Esophagus squamous epithelium (tissue), 5 donors: ENCODE measurements around the gene BPIFB4. TPM values are rescaled to one million over a fixed set of nuclear protein-coding genes. Genes with fewer than 3 reads are reported as not detected.

ENCODE experiments used
- DNase-seq: peaks from one replicate; lab custom pipeline; 2025; lab: John Stamatoyannopoulos, UW
- H3K27ac ChIP-seq, 4 donors: fragments of 200-600 bp; sonication (generic); one replicate each; pipeline ENCODE4 v1.5.1; 2016 to 2019; ENCODE audit warnings: mild to moderate bottlenecking in 1 of 4
- H3K27me3 ChIP-seq, 4 donors: fragments of 200-600 bp; sonication (generic); 1 replicate in 3 of 4; 2 replicates in 1 of 4; pipeline versions ENCODE4 v1.5.1 to v1.6.0; 2017 to 2021; ENCODE audit warnings: antibody characterized with exemption in 1 of 4
- H3K36me3 ChIP-seq, 3 donors: fragments of 200-600 bp; sonication (generic); one replicate each; pipeline ENCODE4 v1.5.1; 2016 to 2019
- H3K4me1 ChIP-seq, 3 donors: fragments of 200-600 bp; sonication (generic); one replicate each; pipeline ENCODE4 v1.5.1; 2017 to 2019
- H3K4me3 ChIP-seq, 4 donors: fragments of 200-600 bp; sonication (generic); 1 replicate in 3 of 4; 2 replicates in 1 of 4; pipeline ENCODE4 v1.5.1; 2016 to 2019; ENCODE audit warnings: mild to moderate bottlenecking in 2 of 4, moderate library complexity in 1 of 4
- H3K9me3 ChIP-seq, 3 donors: fragments of 200-600 bp; sonication (generic); one replicate each; pipeline ENCODE4 v1.5.1; 2016 to 2019
- POLR2A ChIP-seq, 4 donors: fragments of 450-650 bp; IDR thresholded peaks; one replicate each; pipeline ENCODE4 v1.6.1; 2017; ENCODE audit warnings: antibody characterized with exemption in 4 of 4, mild to moderate bottlenecking in 4 of 4, moderate library complexity in 3 of 4
- WGBS, 2 donors: methylation state at CpG; one replicate each; pipeline ENCODE4 v1.1.5; 2018; 5-methylcytosine and 5-hydroxymethylcytosine counted together
- intact Hi-C: fragments of 100-400 bp; cut with DNase I; formaldehyde crosslinking; loops from one replicate; pipeline ENCODE4 v1.15.0; 2022
- total RNA-seq, 4 donors: library from RNA; depleted of rRNA; stranded (reverse); fragments of >200 nt; gene quantifications; one replicate each; pipeline ENCODE4 v1.1.0, GENCODE V29; 2016
- TF ChIP-seq, protein P1 (sequence below), 6 experiments: fragments of 450-650 bp in 4 of 6; fragments of 200-600 bp in 2 of 6; sonication (generic) in 2 of 6; IDR thresholded peaks; one replicate each; pipeline ENCODE4 v1.5.1; 2016 to 2019; ENCODE audit warnings: antibody characterized with exemption in 6 of 6, mild to moderate bottlenecking in 4 of 6, moderate library complexity in 4 of 6
- donor health status: DM: yes; HTN: yes; CAD: no.

The BPIFB4 gene
- total RNA-seq, 4 donors from 2014 or later, result not detected

DNA sequence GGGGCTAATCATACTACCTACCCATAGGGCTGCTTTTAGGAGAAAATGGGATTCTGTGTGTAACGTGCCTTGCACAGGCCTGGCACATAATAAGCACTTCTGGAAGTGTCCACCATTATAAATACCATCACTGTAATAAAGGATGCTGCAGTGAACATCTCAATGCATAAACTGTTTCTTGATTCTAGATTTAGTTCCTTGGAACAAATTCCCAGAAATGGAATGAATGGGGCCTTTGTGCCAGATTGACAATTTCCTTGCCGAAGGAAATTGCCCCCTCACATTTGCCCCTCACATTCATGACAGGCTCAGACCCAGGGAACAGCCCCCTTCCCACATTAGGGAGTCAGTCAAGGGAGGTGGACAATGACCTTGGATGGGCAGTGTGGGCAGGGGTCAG lies 29.2 kb downstream of the BPIFB4 start:
- Histone ChIP-seq H3K36me3 (no peaks in the 10 kb centered on the region), H3K4me1 (peaks cover 0 to 8% (median 0%) of the 10 kb centered on the region in 3 donors)
- WGBS, 2 donors, result 50 to 100% methylated on average over 1 of the region's 2 CpGs

DNA sequence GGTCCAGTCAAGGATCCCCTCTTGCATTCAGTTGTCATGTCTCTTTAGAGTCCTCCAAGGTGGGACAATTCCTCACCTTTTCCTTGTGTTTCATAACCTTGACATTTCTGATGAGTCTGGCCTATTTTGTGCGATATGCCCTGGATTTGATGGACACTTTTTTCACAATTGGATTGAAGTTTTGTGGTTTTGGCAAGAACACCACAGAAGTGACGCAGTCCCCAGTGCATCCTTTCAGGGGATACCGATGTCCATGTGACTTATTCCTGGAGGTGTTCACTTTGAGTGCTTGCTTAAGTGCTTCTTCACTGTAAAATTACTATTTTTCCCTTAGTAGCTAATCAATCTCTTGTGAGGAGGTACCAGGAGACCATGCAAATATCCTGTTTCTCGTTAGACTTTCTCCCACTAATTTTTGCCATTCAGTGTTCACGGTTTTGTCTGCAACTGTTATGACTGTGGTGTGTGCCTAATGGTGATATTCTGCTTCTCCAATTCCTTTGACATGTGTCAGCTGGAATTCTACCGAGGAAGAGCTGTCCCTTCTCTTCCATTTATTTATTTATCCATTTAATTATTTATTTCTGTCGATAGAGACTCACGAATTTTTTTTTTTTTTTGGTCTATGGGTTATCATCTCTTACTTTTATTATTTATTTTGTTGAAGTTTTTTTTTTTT lies 30.8 kb downstream of the BPIFB4 start:
- Histone ChIP-seq H3K27ac (no peak overlapping the region), H3K9me3 (no peaks in the 10 kb centered on the region), H3K4me1 (peaks cover 0 to 9% (median 0%) of the 10 kb centered on the region in 3 donors), H3K27me3 (peaks cover 0 to 8% (median 0%) of the 10 kb centered on the region in 4 donors), H3K36me3 (no peaks in the 10 kb centered on the region), H3K4me3 (no peak overlapping the region)
- WGBS, 2 donors, result 71 to 79% methylated on average over 8 of the region's 8 CpGs
- no peak for TF ChIP-seq POLR2A (IDR thresholded peaks at IDR 0.05)
- TF ChIP-seq, protein P1, sequence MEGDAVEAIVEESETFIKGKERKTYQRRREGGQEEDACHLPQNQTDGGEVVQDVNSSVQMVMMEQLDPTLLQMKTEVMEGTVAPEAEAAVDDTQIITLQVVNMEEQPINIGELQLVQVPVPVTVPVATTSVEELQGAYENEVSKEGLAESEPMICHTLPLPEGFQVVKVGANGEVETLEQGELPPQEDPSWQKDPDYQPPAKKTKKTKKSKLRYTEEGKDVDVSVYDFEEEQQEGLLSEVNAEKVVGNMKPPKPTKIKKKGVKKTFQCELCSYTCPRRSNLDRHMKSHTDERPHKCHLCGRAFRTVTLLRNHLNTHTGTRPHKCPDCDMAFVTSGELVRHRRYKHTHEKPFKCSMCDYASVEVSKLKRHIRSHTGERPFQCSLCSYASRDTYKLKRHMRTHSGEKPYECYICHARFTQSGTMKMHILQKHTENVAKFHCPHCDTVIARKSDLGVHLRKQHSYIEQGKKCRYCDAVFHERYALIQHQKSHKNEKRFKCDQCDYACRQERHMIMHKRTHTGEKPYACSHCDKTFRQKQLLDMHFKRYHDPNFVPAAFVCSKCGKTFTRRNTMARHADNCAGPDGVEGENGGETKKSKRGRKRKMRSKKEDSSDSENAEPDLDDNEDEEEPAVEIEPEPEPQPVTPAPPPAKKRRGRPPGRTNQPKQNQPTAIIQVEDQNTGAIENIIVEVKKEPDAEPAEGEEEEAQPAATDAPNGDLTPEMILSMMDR (IDR thresholded peaks at IDR 0.05), result no peak
- intact Hi-C loops, result no loop called here
- DNase-seq, result no peak

More for the DNA sequence above, 29.2 kb downstream of the BPIFB4 start:
- Histone ChIP-seq H3K27ac (no peak overlapping the region), H3K4me3 (no peak overlapping the region), H3K27me3 (peaks cover 0 to 20% (median 0%) of the 10 kb centered on the region in 4 donors), H3K9me3 (no peaks in the 10 kb centered on the region)
- intact Hi-C loops, result no loop called here
- DNase-seq, result no peak
- no peak for TF ChIP-seq POLR2A (IDR thresholded peaks at IDR 0.05)
- TF ChIP-seq, protein P1 (IDR thresholded peaks at IDR 0.05), result no peak

- no peaks in the 10 kb centered on the region for H3K36me3 ChIP-seq
- peaks cover 0 to 8% (median 0%) of the 10 kb centered on the region in 4 donors for H3K27me3 ChIP-seq
- TF ChIP-seq POLR2A (IDR thresholded peaks at IDR 0.05), result no peak
- TF ChIP-seq, protein P1 (IDR thresholded peaks at IDR 0.05), result no peak
- intact Hi-C loops, result no loop called here
- no peak for DNase-seq
- no peak overlapping the region for H3K4me3 ChIP-seq
- 93% methylated on average over 4 of the region's 5 CpGs; no CpG with 5 or more reads in 1 of the 2 donors for WGBS, 2 donors
- H3K27ac ChIP-seq, result no peak overlapping the region
- H3K4me1 ChIP-seq, result peaks cover 0 to 9% (median 0%) of the 10 kb centered on the region in 3 donors
- no peaks in the 10 kb centered on the region for H3K9me3 ChIP-seq
Observed at GRCh38 chr20:33111306-33111705, 31.9 kb downstream of the BPIFB4 start.

DNA sequence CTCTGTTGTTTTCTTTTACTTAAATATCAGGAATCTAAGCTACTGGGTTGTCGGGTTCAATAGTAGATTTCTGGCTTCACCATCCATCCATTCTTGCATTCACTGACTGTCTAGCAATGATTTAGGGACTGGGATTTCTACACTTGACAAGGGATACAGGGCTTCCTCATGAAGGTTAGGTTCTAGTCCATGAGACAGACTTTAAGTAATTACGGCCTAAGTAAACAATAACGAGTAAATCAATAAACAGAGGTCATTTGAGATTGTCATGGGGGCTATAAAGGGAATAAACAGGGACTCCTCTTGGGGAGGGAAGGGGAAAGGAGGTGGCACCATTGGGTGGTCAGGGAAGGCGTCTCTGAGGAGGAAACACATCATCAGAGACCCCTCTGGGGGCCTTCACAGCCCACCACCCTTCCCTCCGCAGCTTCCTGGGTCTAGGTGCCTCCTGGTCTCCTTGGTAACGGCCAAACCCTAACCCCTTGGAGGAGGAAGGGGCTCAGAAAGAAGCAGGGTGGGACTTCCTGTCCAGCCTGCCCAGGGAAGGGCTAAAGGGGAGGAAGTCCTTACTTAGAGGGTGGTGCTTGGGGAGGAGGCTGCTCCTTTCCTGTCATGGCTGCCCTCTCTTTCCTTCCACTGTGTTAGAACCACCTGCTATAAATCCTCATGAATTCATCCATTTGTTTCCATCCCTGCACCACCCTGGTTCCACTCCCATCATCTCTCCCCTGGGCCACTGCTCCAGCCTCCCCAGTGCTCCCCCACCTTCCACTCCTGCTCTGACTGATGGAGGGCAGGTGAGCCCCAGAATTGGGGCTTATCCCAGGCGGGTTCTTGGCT lies 33.3 kb downstream of the BPIFB4 start:
- no peak overlapping the region for H3K27ac ChIP-seq
- H3K4me3 ChIP-seq, result no peak overlapping the region
- peaks cover 0 to 9% (median 0%) of the 10 kb centered on the region in 3 donors for H3K4me1 ChIP-seq
- H3K27me3 ChIP-seq, result peaks cover 0 to 8% (median 0%) of the 10 kb centered on the region in 4 donors
- DNase-seq, result no peak
- TF ChIP-seq, protein P1 (IDR thresholded peaks at IDR 0.05), result no peak
- TF ChIP-seq POLR2A (IDR thresholded peaks at IDR 0.05), result no peak
- 65 to 71% methylated on average over 6 to 7 of the region's 7 CpGs for WGBS, 2 donors
- intact Hi-C loops, result no loop called here
- H3K9me3 ChIP-seq, result no peaks in the 10 kb centered on the region
- no peaks in the 10 kb centered on the region for H3K36me3 ChIP-seq
